ENCODE data around the gene EGLN2. TPM values are rescaled to one million over a fixed set of nuclear protein-coding genes. Genes with fewer than 3 reads are reported as not detected.
"Not testable (repeated sequence)": the region's sequence is repeated elsewhere in the genome, so short reads cannot be mapped to it uniquely, and the experiment has no call there.

The EGLN2 gene
- total RNA-seq, 8 experiments from 2014 or later, result 32.1 to 96.2 (median 65.5) TPM

DNA sequence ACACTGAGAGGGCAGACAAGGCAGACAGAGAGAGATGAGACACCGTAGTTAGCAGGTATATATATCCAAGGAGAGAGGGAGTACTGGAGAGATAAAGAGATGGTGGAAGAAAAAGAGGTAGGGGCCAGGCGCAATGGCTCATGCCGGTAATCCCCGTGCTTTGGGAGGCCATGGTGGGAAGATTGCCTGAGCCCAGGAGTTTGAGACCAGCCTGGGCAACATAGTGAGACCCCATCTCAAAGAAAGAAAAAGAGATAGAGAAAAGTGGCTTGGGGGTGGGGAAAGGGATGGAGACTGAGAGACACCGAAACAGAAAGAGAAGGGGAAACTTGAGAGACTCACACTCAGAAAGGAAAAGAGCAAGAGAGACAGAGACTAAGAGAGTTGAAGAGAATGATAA, 18.4 kb upstream of the EGLN2 start:
- no peak for ATAC-seq (replicated peaks in 6 of 8)
- H3K27ac ChIP-seq, result no peak overlapping the region
- 86 to 100% (median 97%) methylated on average over 1 to 5 of the region's 5 CpGs for WGBS, 10 experiments
- peaks cover 4% of the 10 kb centered on the region in 2 donors for H3K4me1 ChIP-seq (replicated peaks in 1 of 2)
- in situ Hi-C loops (cut with MboI; ENCODE audit: low pct_unique_long_range_greater_than_20kb in 2 of 9, low sequenced_read_pairs in 9 of 9, unreplicated experiment in 9 of 9), result no loop called here
- H3K4me3 ChIP-seq, result no peak overlapping the region

- Histone ChIP-seq H3K27ac (no peak overlapping the region), H3K4me3 (no peak overlapping the region), H3K4me1 (replicated peaks in 1 of 2) (peaks cover 4% of the 10 kb centered on the region in 2 donors)
- ATAC-seq (replicated peaks in 6 of 8), result no peak
- WGBS, 10 experiments, result 88 to 100% (median 94%) methylated on average over 1 to 7 of the region's 7 CpGs; no CpG with 5 or more reads in 2 of the 10 experiments
- in situ Hi-C loops (cut with MboI; ENCODE audit: low pct_unique_long_range_greater_than_20kb in 2 of 9, low sequenced_read_pairs in 9 of 9, unreplicated experiment in 9 of 9), result no loop called here
These were observed 17.9 kb upstream of the EGLN2 start for GRCh38 chr19:40781140-40781539.

- WGBS, 10 experiments, result 80% methylated on average over 1 of the region's 14 CpGs; no CpG with 5 or more reads in 9 of the 10 experiments
- Histone ChIP-seq H3K4me1 (replicated peaks in 1 of 2) (no peaks in the 10 kb centered on the region), H3K4me3 (no peak overlapping the region), H3K27ac (no peak overlapping the region)
- ATAC-seq (replicated peaks in 6 of 8), result no peak
- in situ Hi-C loops (cut with MboI; ENCODE audit: low pct_unique_long_range_greater_than_20kb in 2 of 9, low sequenced_read_pairs in 9 of 9, unreplicated experiment in 9 of 9), result no loop called here
These were observed 15.3 kb upstream of the EGLN2 start for GRCh38 chr19:40783711-40784110.

DNA sequence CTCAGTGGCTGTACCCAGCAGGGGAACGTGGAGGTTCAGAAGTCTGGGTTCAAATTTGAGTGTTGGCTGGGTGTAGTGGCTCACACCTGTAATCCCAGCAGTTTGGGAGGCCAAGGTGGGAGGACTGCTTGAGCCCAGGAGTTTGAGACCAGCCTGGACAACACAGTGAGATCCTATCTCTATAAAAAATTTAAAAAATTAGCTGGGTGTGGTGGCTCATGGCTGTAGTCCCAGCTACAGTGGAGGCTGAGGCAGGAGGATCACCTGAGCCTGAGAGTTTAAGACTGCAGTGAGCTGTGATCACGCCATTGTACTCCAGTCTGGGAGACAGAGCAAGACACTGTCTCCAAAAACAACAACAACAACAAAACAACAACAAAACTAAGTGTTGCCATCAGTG, 14.8 kb upstream of the EGLN2 start:
- H3K4me3 ChIP-seq; H3K4me1 ChIP-seq (replicated peaks in 1 of 2); in situ Hi-C loops (cut with MboI; ENCODE audit: low pct_unique_long_range_greater_than_20kb in 2 of 9, low sequenced_read_pairs in 9 of 9, unreplicated experiment in 9 of 9); ATAC-seq (replicated peaks in 6 of 8); H3K27ac ChIP-seq: not testable (repeated sequence)
- 40 to 100% (median 92%) methylated on average over 1 of the region's 2 CpGs; no CpG with 5 or more reads in 6 of the 10 experiments for WGBS, 10 experiments

- in situ Hi-C loops (cut with MboI; ENCODE audit: low pct_unique_long_range_greater_than_20kb in 2 of 9, low sequenced_read_pairs in 9 of 9, unreplicated experiment in 9 of 9), result no loop called here
- no peak for ATAC-seq (replicated peaks in 6 of 8)
- H3K4me1 ChIP-seq (replicated peaks in 1 of 2), result no peaks in the 10 kb centered on the region
- no CpG with 5 or more reads among the region's 1 CpG for WGBS, 10 experiments
- no peak overlapping the region for H3K4me3 ChIP-seq
- H3K27ac ChIP-seq, result no peak overlapping the region
These were observed 13.5 kb upstream of the EGLN2 start for GRCh38 chr19:40785526-40785925.

- Histone ChIP-seq H3K27ac (no peak overlapping the region), H3K4me3 (no peak overlapping the region), H3K4me1 (replicated peaks in 1 of 2) (no peaks in the 10 kb centered on the region)
- 84 to 100% (median 92%) methylated on average over 1 to 8 of the region's 25 CpGs; no CpG with 5 or more reads in 4 of the 10 experiments for WGBS, 10 experiments
- no peak for ATAC-seq (replicated peaks in 6 of 8)
- in situ Hi-C loops (cut with MboI; ENCODE audit: low pct_unique_long_range_greater_than_20kb in 2 of 9, low sequenced_read_pairs in 9 of 9, unreplicated experiment in 9 of 9), result no loop called here
These were observed 12.6 kb upstream of the EGLN2 start for GRCh38 chr19:40786060-40787037.

DNA sequence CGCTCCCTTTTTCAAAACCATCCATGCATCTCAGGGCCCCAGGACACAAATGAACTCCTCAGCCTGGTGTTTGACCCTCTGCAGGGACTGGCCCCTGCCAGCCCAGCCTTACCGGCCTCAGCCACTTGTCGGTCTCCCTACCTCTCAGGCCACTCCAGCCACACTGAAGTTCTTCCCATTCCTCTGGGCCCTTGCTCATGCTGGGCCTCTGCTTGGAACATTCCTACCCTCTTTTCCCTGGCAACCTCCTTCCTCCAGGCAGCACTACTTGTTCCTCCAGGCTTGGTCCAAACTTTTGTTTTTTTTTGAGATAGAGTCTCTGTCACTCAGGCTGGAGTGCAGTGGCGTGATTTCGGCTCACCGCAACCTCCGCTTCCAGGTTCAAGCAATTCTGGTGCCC, 7.6 kb upstream of the EGLN2 start:
- ATAC-seq (replicated peaks in 6 of 8), result peak in 3 of 8 experiments; percentile 32 to 92 (median 63)
- Histone ChIP-seq H3K27ac (no peak overlapping the region), H3K4me3 (no peak overlapping the region), H3K4me1 (replicated peaks in 1 of 2) (no peaks in the 10 kb centered on the region)
- in situ Hi-C loops (cut with MboI; ENCODE audit: low pct_unique_long_range_greater_than_20kb in 2 of 9, low sequenced_read_pairs in 9 of 9, unreplicated experiment in 9 of 9), result no loop called here
- WGBS, 10 experiments, result 51 to 95% (median 63%) methylated on average over 1 to 4 of the region's 7 CpGs; no CpG with 5 or more reads in 5 of the 10 experiments

- in situ Hi-C loops (cut with MboI; ENCODE audit: low pct_unique_long_range_greater_than_20kb in 2 of 9, low sequenced_read_pairs in 9 of 9, unreplicated experiment in 9 of 9), result no loop called here
- Histone ChIP-seq H3K4me3 (no peak overlapping the region), H3K27ac (no peak overlapping the region), H3K4me1 (replicated peaks in 1 of 2) (no peaks in the 10 kb centered on the region)
- 46 to 100% (median 75%) methylated on average over 1 to 3 of the region's 3 CpGs; no CpG with 5 or more reads in 4 of the 10 experiments for WGBS, 10 experiments
- ATAC-seq (replicated peaks in 6 of 8), result no peak
These were observed 7.0 kb upstream of the EGLN2 start for GRCh38 chr19:40791996-40792395.

GRCh38 chr19:40797166-40797962, 1.6 kb upstream of the EGLN2 start:
- Histone ChIP-seq H3K4me1 (replicated peaks in 1 of 2) (peaks cover 22 to 23% of the 10 kb centered on the region in 2 donors), H3K27ac (peak overlapping the region; percentile 72 to 81), H3K4me3 (peak overlapping the region in 2 of 5 donors; percentile 72)
- WGBS, 10 experiments, result 78 to 100% (median 90%) methylated on average over 2 to 10 of the region's 14 CpGs; no CpG with 5 or more reads in 2 of the 10 experiments
- in situ Hi-C loops (cut with MboI; ENCODE audit: low pct_unique_long_range_greater_than_20kb in 2 of 9, low sequenced_read_pairs in 9 of 9, unreplicated experiment in 9 of 9), result no loop called here
- ATAC-seq (replicated peaks in 6 of 8), result no peak

- peak; percentile 10 to 65 (median 39) for ATAC-seq (replicated peaks in 6 of 8)
- peaks cover 30 to 31% of the 10 kb centered on the region in 2 donors for H3K4me1 ChIP-seq (replicated peaks in 1 of 2)
- H3K27ac ChIP-seq, result peak overlapping the region; percentile 72 to 81
- in situ Hi-C loops (cut with MboI; ENCODE audit: low pct_unique_long_range_greater_than_20kb in 2 of 9, low sequenced_read_pairs in 9 of 9, unreplicated experiment in 9 of 9), result no loop called here
- H3K4me3 ChIP-seq, result peak overlapping the region; percentile 64 to 97 (median 72)
- WGBS, 10 experiments, result 0 to 68% (median 2%) methylated on average over 4 to 11 of the region's 28 CpGs; no CpG with 5 or more reads in 1 of the 10 experiments
These were observed 868 bp upstream of the EGLN2 start for GRCh38 chr19:40797963-40798682.

- in situ Hi-C loops (cut with MboI; ENCODE audit: low pct_unique_long_range_greater_than_20kb in 2 of 9, low sequenced_read_pairs in 9 of 9, unreplicated experiment in 9 of 9), result loop anchor here in 5 of 9 experiments (25.0 kb wide), 1 partner anchor 137 kb away; no protein-coding TSS in a partner anchor
- peak in 6 of 8 experiments; percentile 1 to 9 (median 2) for ATAC-seq (replicated peaks in 6 of 8)
- H3K27ac ChIP-seq, result peak overlapping the region; percentile 90 to 91
- H3K4me3 ChIP-seq, result peak overlapping the region; percentile 64 to 97 (median 72)
- 0 to 33% (median 17%) methylated on average over 1 to 4 of the region's 40 CpGs; no CpG with 5 or more reads in 4 of the 10 experiments for WGBS, 10 experiments
- peaks cover 46 to 47% of the 10 kb centered on the region in 2 donors for H3K4me1 ChIP-seq (replicated peaks in 1 of 2)
These were observed 757 bp downstream of the EGLN2 start for GRCh38 chr19:40799558-40800338.

Data from motor neuron (in vitro differentiated cells).